NCI-H146 treated with DMSO at 0.1 percent for 48 hours (cell line): ENCODE measurements around the gene PCDH18.
"Not testable (repeated sequence)": the region's sequence is repeated elsewhere in the genome, so short reads cannot be mapped to it uniquely, and the experiment has no call there.

Source experiments
- DNase-seq: peaks from one replicate; lab custom pipeline; 2025; ENCODE audit not compliant: unreplicated experiment; lab: John Stamatoyannopoulos, UW

Gene PCDH18

GRCh38 chr4:137531168-137531985, 917 bp downstream of the PCDH18 start:
- no peak for DNase-seq

GRCh38 chr4:137530176-137530575, 2.1 kb downstream of the PCDH18 start:
- DNase-seq, result no peak

GRCh38 chr4:137529432-137529831, 2.9 kb downstream of the PCDH18 start:
- no peak for DNase-seq

- DNase-seq, result no peak
Observed at GRCh38 chr4:137528673-137529072, 3.6 kb downstream of the PCDH18 start.

- DNase-seq, result no peak
Observed at GRCh38 chr4:137526681-137527080, 5.6 kb downstream of the PCDH18 start.

- DNase-seq, result no peak
Observed at GRCh38 chr4:137524725-137525369, 7.4 kb downstream of the PCDH18 start.

GRCh38 chr4:137523329-137523728, 9.0 kb downstream of the PCDH18 start:
- DNase-seq, result no peak

- DNase-seq, result no peak
Observed at GRCh38 chr4:137521053-137521452, 11.2 kb downstream of the PCDH18 start.

- no peak for DNase-seq
Observed at GRCh38 chr4:137519406-137519805, 12.9 kb downstream of the PCDH18 start.

GRCh38 chr4:137517323-137517722, 15.0 kb downstream of the PCDH18 start:
- DNase-seq, result not testable (repeated sequence)

GRCh38 chr4:137514406-137515111, 17.7 kb downstream of the PCDH18 start:
- DNase-seq, result no peak

GRCh38 chr4:137510557-137511265, 21.6 kb downstream of the PCDH18 start:
- DNase-seq, result no peak

- DNase-seq, result no peak
Observed at GRCh38 chr4:137509855-137510282, 22.4 kb downstream of the PCDH18 start.

GRCh38 chr4:137502339-137503129, 29.8 kb downstream of the PCDH18 start:
- no peak for DNase-seq

GRCh38 chr4:137496267-137496666, 36.0 kb downstream of the PCDH18 start:
- not testable (repeated sequence) for DNase-seq

- no peak for DNase-seq
Observed at GRCh38 chr4:137495578-137495977, 36.7 kb downstream of the PCDH18 start.

GRCh38 chr4:137483313-137483959, 48.9 kb downstream of the PCDH18 start:
- not testable (repeated sequence) for DNase-seq

GRCh38 chr4:137479657-137480056, 52.6 kb downstream of the PCDH18 start:
- DNase-seq, result not testable (repeated sequence)

GRCh38 chr4:137476345-137476744, 55.9 kb downstream of the PCDH18 start:
- DNase-seq, result no peak
